Ovary (tissue), 9 donors: ENCODE data around the gene BRIX1. TPM values are rescaled to one million over a fixed set of nuclear protein-coding genes. Genes with fewer than 3 reads are reported as not detected.

ENCODE experiments used
- DNase-seq, 5 donors: peaks; one replicate each; pipeline ENCODE4 v3.0.0-alpha.2; 2019 to 2020
- H3K27ac ChIP-seq, 2 donors: fragments of 200-600 bp; one replicate each; pipeline versions ENCODE4 v1.5.1 to v1.8.0; 2019 to 2022
- H3K27me3 ChIP-seq: fragments of 200-600 bp; one replicate; pipeline ENCODE4 v1.8.0; 2022
- H3K36me3 ChIP-seq: fragments of 200-600 bp; sonication (generic); one replicate; pipeline ENCODE4 v1.5.1; 2019
- H3K4me1 ChIP-seq: one replicate; pipeline ENCODE4 v1.8.1; 2013; ENCODE audit warnings: mild to moderate bottlenecking, moderate library complexity; ENCODE audit not compliant: insufficient read depth
- H3K4me3 ChIP-seq: fragments of 200-600 bp; sonication (generic); one replicate; pipeline ENCODE4 v1.5.1; 2017
- H3K9me3 ChIP-seq, 2 donors: fragments of 200-600 bp in 1 of 2; sonication (generic) in 1 of 2; one replicate each; pipeline versions ENCODE4 v1.5.1 to v1.8.1; 2013 to 2019; ENCODE audit warnings: mild to moderate bottlenecking in 1 of 2, moderate library complexity in 1 of 2
- EP300 ChIP-seq: sonication (generic); formaldehyde crosslinking; IDR thresholded peaks from one replicate; pipeline ENCODE4 v1.6.1; 2017; ENCODE audit warnings: antibody characterized with exemption
- POLR2A ChIP-seq: fragments of 450-650 bp; IDR thresholded peaks from one replicate; pipeline ENCODE4 v1.6.1; 2017; ENCODE audit warnings: antibody characterized with exemption, mild to moderate bottlenecking, moderate library complexity
- WGBS, 3 donors: extraction: QIAGEN DNeasy Blood & Tissue Kit in 1 of 3; methylation state at CpG; one replicate each; pipeline versions ENCODE4 v1.1.5 to v1.1.7; 2013 to 2017; 5-methylcytosine and 5-hydroxymethylcytosine counted together
- intact Hi-C, 4 donors: fragments of 100-400 bp; cut with DNase I; formaldehyde crosslinking; loops; one replicate each; pipeline versions ENCODE4 v1.11.0 to v1.15.1; 2022 to 2023
- polyA plus RNA-seq, 2 donors: library from polyadenylated mRNA; stranded (reverse); fragments of 200-250 nt in 1 of 2; fragments of 350-450 nt in 1 of 2; fragmentation: Illumina TruSeq in 1 of 2; extraction: RNeasy Lipid Tissue Mini Kit (QIAGEN cat#74804) in 1 of 2; gene quantifications; one replicate each; pipeline ENCODE4 v1.2.3, GENCODE V29; 2013 to 2014
- total RNA-seq, 7 donors: library from RNA; depleted of rRNA in 2 of 7; stranded (reverse); fragments of >200 nt in 2 of 7; fragmentation: NEBNext Ultra II Directional in 3 of 7; extraction: Animal tissue kit (Norgen Biotek cat#: 25700) in 3 of 7; gene quantifications; one replicate each; pipeline versions ENCODE4 v1.1.0 to v1.2.4, GENCODE V29; 2016 to 2023
- TF ChIP-seq, protein P1 (sequence below), 3 donors: fragments of 450-650 bp in 2 of 3; fragments of 200-600 bp in 1 of 3; IDR thresholded peaks; one replicate each; pipeline versions ENCODE4 v1.5.1 to v1.8.0; 2016 to 2022; ENCODE audit warnings: antibody characterized with exemption in 3 of 3, mild to moderate bottlenecking in 1 of 3
- donor health status: DM: no; HTN: no; CAD: no; lungs with moderate emphysema.
- donor health status: DM: no; HTN: no; CAD: no.
- donor health status: Bipolar disorder and iron deficiency.
- donor health status: DM: yes; HTN: yes; CAD: no.
- donor health status: DM: no; HTN: no; CAD: no.
- donor health status: DM: yes; HTN: yes; CAD: no.

Gene BRIX1
- total and polyA plus RNA-seq, 9 donors = 15.5 to 33.9 (median 23.9) TPM

- intact Hi-C loops = no loop called here
- H3K36me3 ChIP-seq = no peaks in the 10 kb centered on the region
- TF ChIP-seq, protein P1, sequence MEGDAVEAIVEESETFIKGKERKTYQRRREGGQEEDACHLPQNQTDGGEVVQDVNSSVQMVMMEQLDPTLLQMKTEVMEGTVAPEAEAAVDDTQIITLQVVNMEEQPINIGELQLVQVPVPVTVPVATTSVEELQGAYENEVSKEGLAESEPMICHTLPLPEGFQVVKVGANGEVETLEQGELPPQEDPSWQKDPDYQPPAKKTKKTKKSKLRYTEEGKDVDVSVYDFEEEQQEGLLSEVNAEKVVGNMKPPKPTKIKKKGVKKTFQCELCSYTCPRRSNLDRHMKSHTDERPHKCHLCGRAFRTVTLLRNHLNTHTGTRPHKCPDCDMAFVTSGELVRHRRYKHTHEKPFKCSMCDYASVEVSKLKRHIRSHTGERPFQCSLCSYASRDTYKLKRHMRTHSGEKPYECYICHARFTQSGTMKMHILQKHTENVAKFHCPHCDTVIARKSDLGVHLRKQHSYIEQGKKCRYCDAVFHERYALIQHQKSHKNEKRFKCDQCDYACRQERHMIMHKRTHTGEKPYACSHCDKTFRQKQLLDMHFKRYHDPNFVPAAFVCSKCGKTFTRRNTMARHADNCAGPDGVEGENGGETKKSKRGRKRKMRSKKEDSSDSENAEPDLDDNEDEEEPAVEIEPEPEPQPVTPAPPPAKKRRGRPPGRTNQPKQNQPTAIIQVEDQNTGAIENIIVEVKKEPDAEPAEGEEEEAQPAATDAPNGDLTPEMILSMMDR (IDR thresholded peaks at IDR 0.05) = no peak
- no peak for TF ChIP-seq POLR2A
- TF ChIP-seq EP300 = no peak
- H3K27ac ChIP-seq = no peak overlapping the region
- H3K4me3 ChIP-seq = no peak overlapping the region
- H3K9me3 ChIP-seq = no peaks in the 10 kb centered on the region
- no peaks in the 10 kb centered on the region for H3K4me1 ChIP-seq
- DNase-seq = no peak
- 94 to 96% (median 95%) methylated on average over 3 of the region's 3 CpGs for WGBS, 3 donors
- no peaks in the 10 kb centered on the region for H3K27me3 ChIP-seq
These were observed 29.0 kb upstream of the BRIX1 start for GRCh38 chr5:34886392-34887119.

DNA sequence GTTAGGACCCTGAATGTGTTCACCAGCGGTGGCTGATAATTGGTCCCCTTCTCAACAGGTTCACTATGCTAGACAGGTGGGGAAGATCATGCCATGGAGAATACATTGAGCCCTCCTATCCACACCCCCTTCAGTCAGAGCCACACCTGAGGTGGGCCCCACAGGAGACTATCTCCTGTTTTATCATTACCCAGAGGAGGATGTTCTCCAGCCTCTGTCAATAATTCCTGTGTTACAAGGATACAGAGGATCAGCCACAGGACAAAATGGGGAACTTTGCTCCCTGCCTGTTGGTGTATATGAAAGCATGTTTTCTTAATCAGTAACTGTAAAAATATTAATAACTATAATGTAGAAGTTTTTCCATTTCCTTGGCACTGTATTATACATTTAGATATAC lies 26.1 kb upstream of the BRIX1 start:
- 88 to 100% (median 95%) methylated on average over 1 of the region's 1 CpG for WGBS, 3 donors
- H3K9me3 ChIP-seq = no peaks in the 10 kb centered on the region
- TF ChIP-seq EP300 (no peak), POLR2A (no peak)
- TF ChIP-seq, protein P1 (IDR thresholded peaks at IDR 0.05) = no peak
- H3K36me3 ChIP-seq = no peaks in the 10 kb centered on the region
- no peak overlapping the region for H3K4me3 ChIP-seq
- no peak overlapping the region for H3K27ac ChIP-seq
- no peak for DNase-seq
- intact Hi-C loops = no loop called here
- no peaks in the 10 kb centered on the region for H3K4me1 ChIP-seq
- H3K27me3 ChIP-seq = no peaks in the 10 kb centered on the region

DNA sequence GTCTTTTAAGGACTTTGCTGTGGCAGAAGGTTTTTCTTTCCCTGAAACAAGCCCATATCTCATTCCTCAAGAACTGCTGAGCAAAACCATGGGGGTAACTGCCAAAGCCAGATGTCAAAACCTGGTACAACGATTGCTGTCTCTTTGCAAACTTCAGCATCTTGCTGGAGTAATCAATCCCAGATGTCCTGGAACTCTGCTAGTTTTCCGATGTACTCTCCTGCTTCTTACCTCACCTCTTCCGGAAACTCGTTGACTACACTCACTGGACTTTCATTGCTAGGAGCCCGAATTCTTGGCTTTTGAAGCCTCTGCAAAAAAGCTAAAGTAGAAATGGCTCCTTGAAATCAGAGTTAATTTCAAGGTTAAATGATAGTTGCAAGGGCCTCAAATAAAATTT lies 23.5 kb upstream of the BRIX1 start:
- H3K27me3 ChIP-seq = no peaks in the 10 kb centered on the region

GRCh38 chr5:34892414-34892813 lies 23.1 kb upstream of the BRIX1 start:
- no peaks in the 10 kb centered on the region for H3K9me3 ChIP-seq
- 88 to 94% (median 93%) methylated on average over 6 of the region's 6 CpGs for WGBS, 3 donors
- no peak overlapping the region for H3K4me3 ChIP-seq
- TF ChIP-seq POLR2A = no peak
- TF ChIP-seq, protein P1 (IDR thresholded peaks at IDR 0.05) = no peak
- no peak for TF ChIP-seq EP300
- H3K27ac ChIP-seq = no peak overlapping the region
- no peaks in the 10 kb centered on the region for H3K36me3 ChIP-seq
- no peaks in the 10 kb centered on the region for H3K4me1 ChIP-seq
- no peak for DNase-seq
- intact Hi-C loops = no loop called here
- no peaks in the 10 kb centered on the region for H3K27me3 ChIP-seq

More for the DNA sequence above, 23.5 kb upstream of the BRIX1 start:
- no peak for DNase-seq
- TF ChIP-seq, protein P1 (IDR thresholded peaks at IDR 0.05) = no peak
- TF ChIP-seq EP300 (no peak), POLR2A (no peak)
- Histone ChIP-seq H3K9me3 (no peaks in the 10 kb centered on the region), H3K4me1 (no peaks in the 10 kb centered on the region), H3K36me3 (no peaks in the 10 kb centered on the region), H3K4me3 (no peak overlapping the region), H3K27ac (no peak overlapping the region)
- intact Hi-C loops = no loop called here
- WGBS, 3 donors = 37 to 47% (median 42%) methylated on average over 5 of the region's 5 CpGs
